Fibroblast of the aortic adventitia (primary cell): ENCODE results near the gene CCDC27. TPM values are rescaled to one million over a fixed set of nuclear protein-coding genes. Genes with fewer than 3 reads are reported as not detected.
"Not testable (repeated sequence)": the region's sequence is repeated elsewhere in the genome, so short reads cannot be mapped to it uniquely, and the experiment has no call there.

Experiments
- DNase-seq: peaks from one replicate; pipeline ENCODE4 v3.0.0-alpha.2; 2010; ENCODE audit warnings: low read depth
- H3K4me3 ChIP-seq: 2 replicates; pipeline ENCODE4 v1.5.1; 2011; ENCODE audit warnings: low read depth, mild to moderate bottlenecking, control low read depth, low read length, moderate library complexity
- total RNA-seq: library from RNA; depleted of rRNA; stranded (reverse); fragments of >200 nt; gene quantifications from 2 replicates; pipeline ENCODE4 v1.2.3, GENCODE V29; 2012; ENCODE audit warnings: low replicate concordance
- TF ChIP-seq, protein P1 (sequence below): IDR thresholded peaks from 2 replicates; pipeline ENCODE4 v1.5.1; 2011; ENCODE audit warnings: mild to moderate bottlenecking, low read length, control low read depth, inconsistent platforms; ENCODE audit not compliant: insufficient read depth

Gene CCDC27
- total RNA-seq, 1 donor, result not detected

DNA sequence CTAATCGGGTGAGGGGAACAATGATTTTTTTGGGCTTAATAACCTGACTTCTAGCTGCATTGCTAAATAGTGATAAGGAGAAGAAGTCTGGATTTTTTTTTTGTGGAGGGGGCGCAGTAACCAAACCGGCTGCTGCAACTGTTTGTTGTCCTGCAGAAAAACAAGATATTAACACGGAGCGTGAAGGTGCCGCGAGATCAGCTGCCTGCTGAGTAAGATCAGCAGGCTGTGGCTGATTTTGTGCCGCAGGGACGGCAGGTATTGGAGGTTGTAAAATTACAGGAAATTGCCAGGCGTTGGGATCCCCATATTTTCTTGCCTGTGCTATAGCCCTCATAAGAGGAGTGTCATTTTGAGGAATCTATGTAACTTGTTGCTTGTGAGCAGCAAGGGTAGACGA is 52.8 kb downstream of the CCDC27 start:
- TF ChIP-seq, protein P1, sequence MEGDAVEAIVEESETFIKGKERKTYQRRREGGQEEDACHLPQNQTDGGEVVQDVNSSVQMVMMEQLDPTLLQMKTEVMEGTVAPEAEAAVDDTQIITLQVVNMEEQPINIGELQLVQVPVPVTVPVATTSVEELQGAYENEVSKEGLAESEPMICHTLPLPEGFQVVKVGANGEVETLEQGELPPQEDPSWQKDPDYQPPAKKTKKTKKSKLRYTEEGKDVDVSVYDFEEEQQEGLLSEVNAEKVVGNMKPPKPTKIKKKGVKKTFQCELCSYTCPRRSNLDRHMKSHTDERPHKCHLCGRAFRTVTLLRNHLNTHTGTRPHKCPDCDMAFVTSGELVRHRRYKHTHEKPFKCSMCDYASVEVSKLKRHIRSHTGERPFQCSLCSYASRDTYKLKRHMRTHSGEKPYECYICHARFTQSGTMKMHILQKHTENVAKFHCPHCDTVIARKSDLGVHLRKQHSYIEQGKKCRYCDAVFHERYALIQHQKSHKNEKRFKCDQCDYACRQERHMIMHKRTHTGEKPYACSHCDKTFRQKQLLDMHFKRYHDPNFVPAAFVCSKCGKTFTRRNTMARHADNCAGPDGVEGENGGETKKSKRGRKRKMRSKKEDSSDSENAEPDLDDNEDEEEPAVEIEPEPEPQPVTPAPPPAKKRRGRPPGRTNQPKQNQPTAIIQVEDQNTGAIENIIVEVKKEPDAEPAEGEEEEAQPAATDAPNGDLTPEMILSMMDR, result no peak
- no peak overlapping the region for H3K4me3 ChIP-seq
- no peak for DNase-seq

DNA sequence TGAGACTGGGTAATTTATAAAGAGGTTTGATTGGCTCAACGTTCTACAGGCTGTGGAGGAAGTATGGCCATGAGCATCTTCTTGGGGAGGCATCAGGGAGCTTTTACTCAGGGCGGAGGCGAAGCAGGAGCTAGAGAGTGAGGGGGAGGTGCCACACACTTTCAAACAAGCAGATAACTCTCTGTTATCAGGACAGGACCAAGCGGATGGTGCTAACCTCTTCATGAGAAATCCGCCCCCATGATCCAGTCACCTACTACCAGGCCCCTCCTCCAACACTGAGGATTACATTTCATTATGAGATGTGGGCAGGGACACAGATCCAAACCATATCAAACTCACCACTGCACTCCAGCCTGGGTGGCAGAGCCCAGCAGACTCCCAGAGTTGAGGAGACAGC is 55.5 kb downstream of the CCDC27 start:
- H3K4me3 ChIP-seq, result no peak overlapping the region
- DNase-seq, result no peak
- TF ChIP-seq, protein P1, result no peak

DNA sequence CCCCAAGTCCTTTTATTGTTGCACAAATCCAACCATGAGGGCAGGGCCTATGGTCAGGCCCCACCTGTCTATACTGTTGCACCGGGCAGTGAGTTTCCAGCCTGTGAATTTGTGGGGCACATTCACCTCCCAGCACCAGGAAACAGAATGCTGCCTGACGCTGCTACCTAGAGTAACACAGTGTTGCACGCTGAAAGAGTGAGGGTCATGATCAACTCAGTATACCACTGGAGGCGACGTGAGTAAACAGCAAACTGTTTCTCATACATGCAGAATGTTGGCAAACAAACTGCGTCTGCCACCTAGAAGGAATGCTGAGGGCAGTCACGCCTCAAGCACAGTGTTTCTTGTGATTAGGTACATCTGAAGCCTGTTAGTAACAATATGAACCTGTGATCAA is 57.4 kb downstream of the CCDC27 start:
- TF ChIP-seq, protein P1, result no peak
- no peak overlapping the region for H3K4me3 ChIP-seq
- DNase-seq, result no peak

DNA sequence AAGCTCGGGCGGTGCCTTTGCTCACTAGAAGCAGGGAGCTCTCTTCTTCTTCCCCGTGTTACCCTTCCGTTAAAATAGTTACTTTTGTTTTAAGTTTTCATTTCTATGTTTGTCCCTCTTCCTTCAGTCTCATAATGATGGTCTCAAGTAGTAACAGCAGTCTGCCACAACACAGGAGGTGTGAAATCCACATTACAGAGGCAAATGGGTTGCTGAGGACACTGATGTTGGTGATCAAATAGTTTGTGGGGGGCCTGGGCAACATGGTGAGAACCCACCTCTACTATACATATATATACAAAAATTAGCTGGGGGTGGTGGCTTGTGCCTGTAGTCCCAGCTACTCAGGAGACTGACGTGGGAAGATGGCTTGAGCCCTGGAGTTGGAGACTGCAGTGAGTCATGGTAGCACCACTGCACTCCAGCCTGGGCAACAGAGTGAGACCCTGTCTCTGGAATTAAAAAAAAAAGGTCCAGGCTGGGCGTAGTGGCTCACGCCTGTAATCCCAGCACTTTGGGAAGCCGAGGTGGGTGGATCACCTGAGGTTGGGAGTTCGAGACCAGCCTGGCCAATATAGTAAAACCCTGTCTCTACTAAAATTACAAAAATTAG is 58.0 kb downstream of the CCDC27 start:
- not testable (repeated sequence) for DNase-seq

DNA sequence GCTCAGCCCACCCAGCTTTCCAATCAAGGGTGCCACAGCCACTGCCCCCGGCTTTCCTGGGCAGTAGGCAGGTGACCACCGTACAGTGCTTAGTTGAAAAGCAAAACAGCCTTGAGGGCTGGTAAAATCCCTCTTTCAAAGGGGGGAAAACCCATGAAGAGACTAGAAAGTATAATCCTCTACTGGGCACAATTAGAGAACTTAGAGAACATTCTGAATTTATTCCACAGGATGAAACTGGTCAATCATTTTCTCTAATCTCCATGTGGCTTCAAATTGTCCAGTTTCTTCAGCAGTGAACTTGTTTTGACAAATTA is 59.3 kb downstream of the CCDC27 start:
- DNase-seq, result no peak
- H3K4me3 ChIP-seq, result no peak overlapping the region
- TF ChIP-seq, protein P1, result no peak

More for the DNA sequence above, 58.0 kb downstream of the CCDC27 start:
- not testable (repeated sequence) for H3K4me3 ChIP-seq

DNA sequence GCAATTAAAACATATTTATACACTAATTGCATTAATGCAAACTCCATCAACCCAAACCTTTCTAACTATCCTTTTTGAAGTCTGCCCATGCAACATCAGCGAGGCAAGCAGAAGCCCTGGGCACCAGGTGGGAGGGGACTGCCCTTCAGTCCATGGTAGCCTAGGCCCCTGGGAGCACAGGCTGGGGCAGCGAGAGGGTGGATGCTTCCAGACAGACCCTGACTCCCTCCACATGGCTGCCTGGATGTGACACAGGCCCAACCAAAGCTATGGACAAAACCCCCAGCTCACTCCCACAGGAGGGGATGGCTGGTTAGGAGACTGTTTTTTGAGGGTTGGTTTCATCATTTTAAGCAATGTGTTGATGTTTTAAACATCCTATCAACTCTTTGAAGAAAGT is 61.8 kb downstream of the CCDC27 start:
- TF ChIP-seq, protein P1, result no peak
- no peak overlapping the region for H3K4me3 ChIP-seq
- no peak for DNase-seq

DNA sequence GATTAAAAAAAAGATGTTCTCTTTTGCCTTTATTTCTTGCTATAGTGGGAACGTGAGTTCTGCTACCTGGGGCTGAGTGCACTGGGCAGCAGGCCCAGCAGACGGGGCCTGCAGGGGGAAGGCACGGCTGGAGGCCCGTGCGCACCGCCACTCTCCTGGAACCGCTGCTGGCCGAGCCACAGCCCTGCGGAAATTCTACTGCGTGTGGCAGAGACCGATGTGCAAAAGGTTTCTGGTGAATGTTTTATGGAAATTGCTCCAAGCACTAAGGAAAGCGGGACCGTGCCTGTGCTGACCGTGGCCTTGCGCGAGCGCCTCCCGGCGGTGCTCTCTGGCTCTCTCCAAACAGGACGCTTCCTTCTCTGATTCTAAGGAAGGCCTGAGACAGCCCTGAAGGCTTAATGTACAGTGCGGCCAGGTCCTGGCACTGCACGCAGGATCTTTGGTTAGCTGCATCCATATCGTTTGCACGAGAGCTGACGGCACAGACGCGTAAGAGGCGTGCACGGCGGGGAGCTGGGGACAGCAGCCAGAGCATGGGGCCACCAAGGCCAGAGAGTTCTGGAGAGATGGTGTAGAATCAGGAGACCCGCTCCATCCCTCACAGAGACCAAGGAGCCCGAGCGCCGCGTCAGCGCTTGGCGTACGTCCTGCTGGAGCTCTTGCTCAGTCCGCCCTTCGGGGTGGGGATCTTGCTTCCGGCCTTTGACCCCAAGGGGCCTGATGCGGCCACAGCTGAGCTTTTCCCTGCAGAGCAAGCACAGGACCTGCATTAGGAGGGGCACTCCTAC is 62.7 kb downstream of the CCDC27 start:
- TF ChIP-seq, protein P1, result no peak
- no peak for DNase-seq
- no peak overlapping the region for H3K4me3 ChIP-seq
